Neural progenitor cell (in vitro differentiated cells): ENCODE results near the gene MEGF10. TPM values are rescaled to one million over a fixed set of nuclear protein-coding genes. Genes with fewer than 3 reads are reported as not detected.

ENCODE experiments used
- DNase-seq: peaks from one replicate; pipeline ENCODE4 v3.0.0-alpha.2; 2016; ENCODE audit warnings: low spot score
- H2AFZ ChIP-seq: fragments of 200-600 bp; sonication (generic); replicated peaks from 2 replicates; pipeline ENCODE4 v1.6.1; 2016; ENCODE audit warnings: antibody characterized with exemption
- H3F3A ChIP-seq: fragments of 200-600 bp; sonication (generic); 2 replicates; pipeline ENCODE4 v1.6.1; 2016; ENCODE audit warnings: antibody characterized with exemption, low read depth
- H3K27ac ChIP-seq: fragments of 200-600 bp; sonication (generic); 2 replicates; pipeline ENCODE4 v1.5.1; 2016; ENCODE audit warnings: mild to moderate bottlenecking
- H3K27me3 ChIP-seq: fragments of 200-600 bp; sonication (generic); 2 replicates; pipeline ENCODE4 v1.6.1; 2016; ENCODE audit warnings: mild to moderate bottlenecking, moderate library complexity
- H3K36me3 ChIP-seq: fragments of 200-600 bp; sonication (generic); 2 replicates; pipeline ENCODE4 v1.5.1; 2016
- H3K4me1 ChIP-seq: fragments of 200-600 bp; sonication (generic); 2 replicates; pipeline ENCODE4 v1.6.1; 2016; ENCODE audit warnings: mixed run types
- H3K4me2 ChIP-seq: fragments of 200-600 bp; sonication (generic); 2 replicates; pipeline ENCODE4 v1.6.1; 2016
- H3K4me3 ChIP-seq: fragments of 200-600 bp; sonication (generic); 2 replicates; pipeline ENCODE4 v1.5.1; 2016
- H3K79me2 ChIP-seq: fragments of 200-600 bp; sonication (generic); 2 replicates; pipeline ENCODE4 v1.6.1; 2016; ENCODE audit warnings: low read depth
- H3K9ac ChIP-seq: fragments of 200-600 bp; sonication (generic); 2 replicates; pipeline ENCODE4 v1.6.1; 2016
- H3K9me3 ChIP-seq: fragments of 200-600 bp; sonication (generic); 2 replicates; pipeline ENCODE4 v1.5.1; 2016; ENCODE audit warnings: low read depth
- H4K20me1 ChIP-seq: fragments of 200-600 bp; sonication (generic); 2 replicates; pipeline ENCODE4 v1.6.1; 2016; ENCODE audit warnings: low read depth
- H3K27ac Mint-ChIP-seq: 3 replicates; pipeline ENCODE4 v1.8.0; 2021; ENCODE audit warnings: mixed read lengths
- H3K27me3 Mint-ChIP-seq: 2 replicates; pipeline ENCODE4 v1.8.0; 2022; ENCODE audit warnings: low read depth, mild to moderate bottlenecking, inconsistent platforms, moderate library complexity, mixed read lengths; ENCODE audit not compliant: insufficient read depth
- H3K36me3 Mint-ChIP-seq: 3 replicates; pipeline ENCODE4 v1.8.0; 2021; ENCODE audit warnings: mixed read lengths
- H3K4me1 Mint-ChIP-seq: 3 replicates; pipeline ENCODE4 v1.8.0; 2021; ENCODE audit warnings: mixed read lengths
- H3K4me3 Mint-ChIP-seq: 3 replicates; pipeline ENCODE4 v1.8.0; 2021; ENCODE audit warnings: mild to moderate bottlenecking, moderate library complexity, mixed read lengths
- H3K9me3 Mint-ChIP-seq: 3 replicates; pipeline ENCODE4 v1.8.0; 2020; ENCODE audit warnings: mixed read lengths
- CTCF ChIP-seq: fragments of 200-600 bp; sonication (generic); IDR thresholded peaks from 2 replicates; pipeline ENCODE4 v1.5.1; 2017; ENCODE audit warnings: antibody characterized with exemption, mild to moderate bottlenecking
- EZH2 ChIP-seq: fragments of 200-600 bp; sonication (generic); IDR thresholded peaks from 2 replicates; pipeline ENCODE4 v1.6.1; 2017; ENCODE audit warnings: antibody characterized with exemption, mild to moderate bottlenecking, moderate library complexity
- EZH2phosphoT487 ChIP-seq: fragments of 200-600 bp; sonication (generic); IDR thresholded peaks from 2 replicates; pipeline ENCODE4 v1.6.1; 2017; ENCODE audit warnings: antibody characterized with exemption
- total RNA-seq: library from RNA; depleted of rRNA; stranded (reverse); fragments of >200 nt; gene quantifications from 2 replicates; pipeline ENCODE4 v1.2.3, GENCODE V29; 2015; ENCODE audit warnings: low replicate concordance

MEGF10 gene
- total RNA-seq, 1 donor from 2014 or later: 1.3 TPM

- H3K27ac Mint-ChIP-seq: no peak overlapping the region
- H3K4me3 Mint-ChIP-seq: no peak overlapping the region
- H3K79me2 ChIP-seq: no peaks in the 10 kb centered on the region
- no peak for TF ChIP-seq CTCF
- no peak for TF ChIP-seq EZH2
- TF ChIP-seq EZH2phosphoT487: no peak
- no peaks in the 10 kb centered on the region for H3F3A ChIP-seq
- H3K27me3 Mint-ChIP-seq: no peaks in the 10 kb centered on the region
- no peak overlapping the region for H3K4me2 ChIP-seq
- H3K9ac ChIP-seq: no peak overlapping the region
- peaks cover 10% of the 10 kb centered on the region for H3K4me1 Mint-ChIP-seq
- no peaks in the 10 kb centered on the region for H3K4me1 ChIP-seq
- no peak overlapping the region for H3K27ac ChIP-seq
- peaks cover 5% of the 10 kb centered on the region for H3K36me3 Mint-ChIP-seq
- H3K36me3 ChIP-seq: no peaks in the 10 kb centered on the region
- no peaks in the 10 kb centered on the region for H4K20me1 ChIP-seq
- no peaks in the 10 kb centered on the region for H3K27me3 ChIP-seq
- no peak overlapping the region for H3K4me3 ChIP-seq
- no peak for DNase-seq
- H3K9me3 ChIP-seq: peaks cover 7% of the 10 kb centered on the region
- H2AFZ ChIP-seq: peak overlapping the region; percentile 7
- H3K9me3 Mint-ChIP-seq: peaks cover 16% of the 10 kb centered on the region
Measured at GRCh38 chr5:127486471-127486870, 195.9 kb downstream of the MEGF10 start.

GRCh38 chr5:127492854-127493738, 202.5 kb downstream of the MEGF10 start:
- Mint-ChIP-seq H3K27ac (no peak overlapping the region), H3K36me3 (peaks cover 2% of the 10 kb centered on the region), H3K9me3 (peaks cover 11% of the 10 kb centered on the region), H3K4me3 (no peak overlapping the region), H3K4me1 (peaks cover 9% of the 10 kb centered on the region), H3K27me3 (peaks cover 2% of the 10 kb centered on the region)
- Histone ChIP-seq H3K4me3 (no peak overlapping the region), H2AFZ (no peak overlapping the region), H3K4me1 (no peaks in the 10 kb centered on the region), H3K9ac (no peak overlapping the region), H3K79me2 (no peaks in the 10 kb centered on the region), H3K27ac (no peak overlapping the region), H3K36me3 (no peaks in the 10 kb centered on the region), H3K9me3 (peaks cover 7% of the 10 kb centered on the region), H3F3A (no peaks in the 10 kb centered on the region), H4K20me1 (no peaks in the 10 kb centered on the region), H3K4me2 (no peak overlapping the region), H3K27me3 (no peaks in the 10 kb centered on the region)
- peak; percentile 38 for DNase-seq
- TF ChIP-seq EZH2phosphoT487 (no peak), EZH2 (no peak), CTCF (peak; percentile 90)

GRCh38 chr5:127498548-127498947, 208.0 kb downstream of the MEGF10 start:
- no peak overlapping the region for H3K27ac ChIP-seq
- Mint-ChIP-seq H3K36me3 (no peaks in the 10 kb centered on the region), H3K27ac (no peak overlapping the region), H3K27me3 (peaks cover 3% of the 10 kb centered on the region), H3K9me3 (no peaks in the 10 kb centered on the region), H3K4me3 (no peak overlapping the region), H3K4me1 (peaks cover 3% of the 10 kb centered on the region)
- H3K36me3 ChIP-seq: no peaks in the 10 kb centered on the region
- no peak overlapping the region for H3K9ac ChIP-seq
- no peaks in the 10 kb centered on the region for H3F3A ChIP-seq
- no peaks in the 10 kb centered on the region for H3K9me3 ChIP-seq
- H4K20me1 ChIP-seq: no peaks in the 10 kb centered on the region
- H3K4me2 ChIP-seq: no peak overlapping the region
- no peak overlapping the region for H3K4me3 ChIP-seq
- H3K27me3 ChIP-seq: no peaks in the 10 kb centered on the region
- no peaks in the 10 kb centered on the region for H3K4me1 ChIP-seq
- no peaks in the 10 kb centered on the region for H3K79me2 ChIP-seq
- peak overlapping the region; percentile 36 for H2AFZ ChIP-seq
- DNase-seq: no peak
- TF ChIP-seq EZH2: no peak
- TF ChIP-seq CTCF: no peak
- no peak for TF ChIP-seq EZH2phosphoT487
